Measurements from ENCODE around the gene USP4. TPM values are rescaled to one million over a fixed set of nuclear protein-coding genes. Genes with fewer than 3 reads are reported as not detected.
A peak's percentile ranks its signal among the peaks of the same experiment; 100 is the strongest.

The USP4 gene
- polyA plus RNA-seq, 6 donors from 2014 or later, result 52.5 to 81.7 (median 60.9) TPM

- Mint-ChIP-seq H3K9me3 (no peaks in the 10 kb centered on the region), H3K27ac (peak overlapping the region in 1 of 6 donors; percentile 39), H3K4me1 (peaks cover 0 to 6% (median 0%) of the 10 kb centered on the region in 3 donors), H3K27me3 (no peaks in the 10 kb centered on the region), H3K36me3 (peaks cover 0 to 3% of the 10 kb centered on the region in 2 donors), H3K4me3 (no peak overlapping the region)
- ATAC-seq (ENCODE audit: low read depth in 2 of 2), result no peak
- no peak for DNase-seq
These were observed 68.8 kb downstream of the USP4 start for GRCh38 chr3:49271047-49271446.

GRCh38 chr3:49270156-49270500 lies 69.7 kb downstream of the USP4 start:
- Mint-ChIP-seq H3K27me3 (no peaks in the 10 kb centered on the region), H3K9me3 (no peaks in the 10 kb centered on the region), H3K36me3 (peaks cover 0 to 3% of the 10 kb centered on the region in 2 donors), H3K4me3 (no peak overlapping the region), H3K27ac (no peak overlapping the region), H3K4me1 (no peaks in the 10 kb centered on the region)
- no peak for DNase-seq
- no peak for ATAC-seq (ENCODE audit: low read depth in 2 of 2)

GRCh38 chr3:49269443-49270155 lies 70.3 kb downstream of the USP4 start:
- Mint-ChIP-seq H3K4me1 (no peaks in the 10 kb centered on the region), H3K36me3 (peaks cover 0 to 3% of the 10 kb centered on the region in 2 donors), H3K4me3 (no peak overlapping the region), H3K27me3 (no peaks in the 10 kb centered on the region), H3K9me3 (no peaks in the 10 kb centered on the region), H3K27ac (no peak overlapping the region)
- no peak for DNase-seq
- no peak for ATAC-seq (ENCODE audit: low read depth in 2 of 2)

GRCh38 chr3:49266410-49267095 lies 73.3 kb downstream of the USP4 start:
- Mint-ChIP-seq H3K4me1 (no peaks in the 10 kb centered on the region), H3K4me3 (no peak overlapping the region), H3K9me3 (no peaks in the 10 kb centered on the region), H3K27me3 (no peaks in the 10 kb centered on the region), H3K27ac (peak overlapping the region in 2 of 6 donors; percentile 0 to 72), H3K36me3 (peaks cover 0 to 3% of the 10 kb centered on the region in 2 donors)
- ATAC-seq (ENCODE audit: low read depth in 2 of 2), result no peak
- no peak for DNase-seq

GRCh38 chr3:49265661-49266386 lies 74.0 kb downstream of the USP4 start:
- Mint-ChIP-seq H3K9me3 (no peaks in the 10 kb centered on the region), H3K27ac (peak overlapping the region in 1 of 6 donors; percentile 12), H3K27me3 (no peaks in the 10 kb centered on the region), H3K4me3 (peak overlapping the region in 1 of 8 donors; percentile 25), H3K36me3 (peaks cover 0 to 3% of the 10 kb centered on the region in 2 donors), H3K4me1 (no peaks in the 10 kb centered on the region)
- ATAC-seq (ENCODE audit: low read depth in 2 of 2) (no peak), DNase-seq (no peak)

GRCh38 chr3:49263159-49263889 lies 76.5 kb downstream of the USP4 start:
- ATAC-seq (ENCODE audit: low read depth in 2 of 2), result no peak
- no peak overlapping the region for H3K4me3 Mint-ChIP-seq
- DNase-seq, result no peak
- H3K36me3 Mint-ChIP-seq, result no peaks in the 10 kb centered on the region
- no peaks in the 10 kb centered on the region for H3K9me3 Mint-ChIP-seq
- no peaks in the 10 kb centered on the region for H3K27me3 Mint-ChIP-seq
- H3K27ac Mint-ChIP-seq, result no peak overlapping the region
- no peaks in the 10 kb centered on the region for H3K4me1 Mint-ChIP-seq

GRCh38 chr3:49260806-49261324 lies 79.0 kb downstream of the USP4 start:
- Mint-ChIP-seq H3K4me1 (no peaks in the 10 kb centered on the region), H3K36me3 (no peaks in the 10 kb centered on the region), H3K4me3 (peak overlapping the region in 1 of 8 donors; percentile 35), H3K27ac (no peak overlapping the region), H3K27me3 (no peaks in the 10 kb centered on the region), H3K9me3 (no peaks in the 10 kb centered on the region)
- ATAC-seq (ENCODE audit: low read depth in 2 of 2) (no peak), DNase-seq (no peak)

GRCh38 chr3:49257187-49257586 lies 82.7 kb downstream of the USP4 start:
- ATAC-seq (ENCODE audit: low read depth in 2 of 2) (no peak), DNase-seq (no peak)
- no peaks in the 10 kb centered on the region for H3K27me3 Mint-ChIP-seq
- H3K27ac Mint-ChIP-seq, result no peak overlapping the region
- no peak overlapping the region for H3K4me3 Mint-ChIP-seq
- H3K9me3 Mint-ChIP-seq, result no peaks in the 10 kb centered on the region
- H3K36me3 Mint-ChIP-seq, result no peaks in the 10 kb centered on the region
- peaks cover 0 to 4% (median 0%) of the 10 kb centered on the region in 3 donors for H3K4me1 Mint-ChIP-seq

- H3K9me3 Mint-ChIP-seq, result no peaks in the 10 kb centered on the region
- H3K36me3 Mint-ChIP-seq, result no peaks in the 10 kb centered on the region
- ATAC-seq (ENCODE audit: low read depth in 2 of 2) (no peak), DNase-seq (no peak)
- peaks cover 0 to 4% (median 0%) of the 10 kb centered on the region in 3 donors for H3K4me1 Mint-ChIP-seq
- no peak overlapping the region for H3K4me3 Mint-ChIP-seq
- no peaks in the 10 kb centered on the region for H3K27me3 Mint-ChIP-seq
- H3K27ac Mint-ChIP-seq, result no peak overlapping the region
These were observed 83.9 kb downstream of the USP4 start for GRCh38 chr3:49255718-49256511.

GRCh38 chr3:49255112-49255511 lies 84.7 kb downstream of the USP4 start:
- Mint-ChIP-seq H3K4me1 (peaks cover 0 to 4% (median 0%) of the 10 kb centered on the region in 3 donors), H3K27me3 (no peaks in the 10 kb centered on the region), H3K9me3 (no peaks in the 10 kb centered on the region), H3K27ac (peak overlapping the region in 1 of 6 donors; percentile 46), H3K4me3 (no peak overlapping the region), H3K36me3 (no peaks in the 10 kb centered on the region)
- DNase-seq (no peak), ATAC-seq (ENCODE audit: low read depth in 2 of 2) (no peak)

- DNase-seq (no peak), ATAC-seq (ENCODE audit: low read depth in 2 of 2) (no peak)
- Mint-ChIP-seq H3K4me1 (peaks cover 0 to 4% (median 0%) of the 10 kb centered on the region in 3 donors), H3K4me3 (no peak overlapping the region), H3K27me3 (no peaks in the 10 kb centered on the region), H3K36me3 (no peaks in the 10 kb centered on the region), H3K9me3 (no peaks in the 10 kb centered on the region), H3K27ac (no peak overlapping the region)
These were observed 86.3 kb downstream of the USP4 start for GRCh38 chr3:49253512-49253911.

- H3K27ac Mint-ChIP-seq, result peak overlapping the region in 2 of 6 donors; percentile 37 to 83
- peak; percentile 52 to 64 for ATAC-seq (ENCODE audit: low read depth in 2 of 2)
- no peaks in the 10 kb centered on the region for H3K9me3 Mint-ChIP-seq
- H3K4me1 Mint-ChIP-seq, result peaks cover 0 to 4% (median 0%) of the 10 kb centered on the region in 3 donors
- H3K4me3 Mint-ChIP-seq, result no peak overlapping the region
- no peaks in the 10 kb centered on the region for H3K36me3 Mint-ChIP-seq
- H3K27me3 Mint-ChIP-seq, result no peaks in the 10 kb centered on the region
- DNase-seq, result no peak
These were observed 91.0 kb downstream of the USP4 start for GRCh38 chr3:49248840-49249227.

All from naive B cell (primary cell).